GM21723 (cell line): ENCODE results near the gene RTTN.
A peak's percentile ranks its signal among the peaks of the same experiment; 100 is the strongest.
"Not testable (repeated sequence)": the region's sequence is repeated elsewhere in the genome, so short reads cannot be mapped to it uniquely, and the experiment has no call there.

Experiments
- ATAC-seq: cut with Tn5 transposase; IDR thresholded peaks from one replicate; pipeline ENCODE4 v1.9.1; 2021; ENCODE audit warnings: mild to moderate bottlenecking, moderate library complexity; ENCODE audit not compliant: unreplicated experiment

RTTN gene

GRCh38 chr18:70156886-70157285 lies 48.6 kb downstream of the RTTN start:
- no peak for ATAC-seq

- ATAC-seq: no peak
These were observed 50.8 kb downstream of the RTTN start for GRCh38 chr18:70154591-70155194.

- ATAC-seq: no peak
These were observed 53.9 kb downstream of the RTTN start for GRCh38 chr18:70151614-70152013.

- ATAC-seq: no peak
These were observed 55.7 kb downstream of the RTTN start for GRCh38 chr18:70149616-70150301.

GRCh38 chr18:70149156-70149555 lies 56.3 kb downstream of the RTTN start:
- no peak for ATAC-seq

- ATAC-seq: no peak
These were observed 57.2 kb downstream of the RTTN start for GRCh38 chr18:70148039-70148938.

GRCh38 chr18:70146174-70146573 lies 59.3 kb downstream of the RTTN start:
- no peak for ATAC-seq

GRCh38 chr18:70142001-70142400 lies 63.5 kb downstream of the RTTN start:
- no peak for ATAC-seq

- no peak for ATAC-seq
These were observed 66.3 kb downstream of the RTTN start for GRCh38 chr18:70139138-70139537.

GRCh38 chr18:70135604-70136003 lies 69.9 kb downstream of the RTTN start:
- no peak for ATAC-seq

GRCh38 chr18:70132999-70133398 lies 72.5 kb downstream of the RTTN start:
- no peak for ATAC-seq

- no peak for ATAC-seq
These were observed 77.2 kb downstream of the RTTN start for GRCh38 chr18:70128271-70128670.

GRCh38 chr18:70127359-70127758 lies 78.1 kb downstream of the RTTN start:
- no peak for ATAC-seq

GRCh38 chr18:70126832-70127231 lies 78.7 kb downstream of the RTTN start:
- no peak for ATAC-seq

- ATAC-seq: no peak
These were observed 81.3 kb downstream of the RTTN start for GRCh38 chr18:70124139-70124538.

- peak; percentile 53 for ATAC-seq
These were observed 83.6 kb downstream of the RTTN start for GRCh38 chr18:70121842-70122241.

GRCh38 chr18:70116949-70117348 lies 88.5 kb downstream of the RTTN start:
- no peak for ATAC-seq

GRCh38 chr18:70113511-70113910 lies 92.0 kb downstream of the RTTN start:
- ATAC-seq: no peak

GRCh38 chr18:70110678-70111077 lies 94.8 kb downstream of the RTTN start:
- ATAC-seq: no peak

- ATAC-seq: no peak
These were observed 98.4 kb downstream of the RTTN start for GRCh38 chr18:70107091-70107490.

- ATAC-seq: not testable (repeated sequence)
These were observed 102.6 kb downstream of the RTTN start for GRCh38 chr18:70102854-70103253.

GRCh38 chr18:70089858-70090257 lies 115.6 kb downstream of the RTTN start:
- no peak for ATAC-seq
